DMS153 treated with DMSO at 0.1 percent for 48 hours (cell line): ENCODE results near the gene UBA1.
"Not testable (repeated sequence)": the region's sequence is repeated elsewhere in the genome, so short reads cannot be mapped to it uniquely, and the experiment has no call there.

Experiments used
- DNase-seq: peaks from one replicate; lab custom pipeline; 2025; ENCODE audit not compliant: unreplicated experiment; lab: John Stamatoyannopoulos, UW

The UBA1 gene

DNA sequence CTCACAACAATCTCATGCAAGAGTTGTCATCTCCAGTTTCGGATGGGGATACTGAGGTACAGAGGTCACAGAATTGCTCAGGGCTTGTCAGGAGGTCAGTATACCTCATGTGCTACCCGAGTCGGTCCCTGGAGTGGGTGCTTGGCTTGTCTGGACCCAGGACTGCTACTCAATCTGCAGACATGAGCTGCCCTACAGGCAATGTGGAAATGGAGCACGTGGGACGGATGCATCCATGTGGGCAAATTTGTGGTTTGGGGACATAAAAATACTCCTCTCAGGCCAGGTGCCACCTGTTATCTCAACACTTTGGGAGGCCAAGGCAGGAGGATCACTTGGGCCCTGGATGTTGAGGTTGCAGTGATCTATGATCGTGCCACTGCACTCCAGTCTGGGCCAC lies 54.9 kb downstream of the UBA1 start:
- no peak for DNase-seq

DNA sequence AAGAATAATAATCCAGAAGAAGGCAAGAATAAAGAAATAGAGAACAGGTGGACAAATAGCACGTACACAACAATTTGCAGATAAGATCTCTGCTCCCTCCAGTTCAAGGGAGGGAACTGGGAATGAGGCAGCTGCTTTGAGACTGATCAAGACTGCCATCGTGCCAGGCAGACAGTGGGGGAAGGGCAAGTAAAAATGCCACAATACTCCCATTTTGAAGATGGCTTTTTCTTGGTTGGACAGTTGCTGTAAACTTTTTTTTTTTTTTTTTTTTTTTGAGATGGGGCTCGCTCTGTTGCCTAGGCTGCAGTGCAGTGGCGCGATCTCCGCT lies 56.4 kb downstream of the UBA1 start:
- no peak for DNase-seq

DNA sequence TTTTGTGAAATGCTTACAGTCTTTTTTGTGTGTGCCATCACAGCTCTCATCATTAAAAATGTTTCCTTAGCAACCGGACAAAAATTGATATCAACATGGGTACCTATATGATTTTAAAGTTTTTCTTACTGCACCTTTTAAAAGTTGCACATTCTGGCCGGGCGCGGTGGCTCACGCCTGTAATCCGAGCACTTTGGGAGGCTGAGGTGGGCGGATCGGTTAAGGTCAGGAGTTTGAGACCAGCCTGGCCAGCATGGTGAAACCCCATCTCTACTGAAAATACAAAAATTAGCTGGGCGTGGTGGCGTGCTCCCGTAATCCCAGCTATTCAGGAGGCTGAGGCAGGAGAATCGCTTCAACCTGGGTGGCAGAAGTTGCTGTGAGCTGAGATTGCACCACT lies 64.0 kb downstream of the UBA1 start:
- not testable (repeated sequence) for DNase-seq
